HG03103 (cell line): Measurements from ENCODE around the gene MICOS13.

Experiments
- ATAC-seq: cut with Tn5 transposase; IDR thresholded peaks from one replicate; pipeline ENCODE4 v1.9.1; 2021; ENCODE audit warnings: low read depth; ENCODE audit not compliant: unreplicated experiment

MICOS13 gene, protein sequence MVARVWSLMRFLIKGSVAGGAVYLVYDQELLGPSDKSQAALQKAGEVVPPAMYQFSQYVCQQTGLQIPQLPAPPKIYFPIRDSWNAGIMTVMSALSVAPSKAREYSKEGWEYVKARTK

DNA sequence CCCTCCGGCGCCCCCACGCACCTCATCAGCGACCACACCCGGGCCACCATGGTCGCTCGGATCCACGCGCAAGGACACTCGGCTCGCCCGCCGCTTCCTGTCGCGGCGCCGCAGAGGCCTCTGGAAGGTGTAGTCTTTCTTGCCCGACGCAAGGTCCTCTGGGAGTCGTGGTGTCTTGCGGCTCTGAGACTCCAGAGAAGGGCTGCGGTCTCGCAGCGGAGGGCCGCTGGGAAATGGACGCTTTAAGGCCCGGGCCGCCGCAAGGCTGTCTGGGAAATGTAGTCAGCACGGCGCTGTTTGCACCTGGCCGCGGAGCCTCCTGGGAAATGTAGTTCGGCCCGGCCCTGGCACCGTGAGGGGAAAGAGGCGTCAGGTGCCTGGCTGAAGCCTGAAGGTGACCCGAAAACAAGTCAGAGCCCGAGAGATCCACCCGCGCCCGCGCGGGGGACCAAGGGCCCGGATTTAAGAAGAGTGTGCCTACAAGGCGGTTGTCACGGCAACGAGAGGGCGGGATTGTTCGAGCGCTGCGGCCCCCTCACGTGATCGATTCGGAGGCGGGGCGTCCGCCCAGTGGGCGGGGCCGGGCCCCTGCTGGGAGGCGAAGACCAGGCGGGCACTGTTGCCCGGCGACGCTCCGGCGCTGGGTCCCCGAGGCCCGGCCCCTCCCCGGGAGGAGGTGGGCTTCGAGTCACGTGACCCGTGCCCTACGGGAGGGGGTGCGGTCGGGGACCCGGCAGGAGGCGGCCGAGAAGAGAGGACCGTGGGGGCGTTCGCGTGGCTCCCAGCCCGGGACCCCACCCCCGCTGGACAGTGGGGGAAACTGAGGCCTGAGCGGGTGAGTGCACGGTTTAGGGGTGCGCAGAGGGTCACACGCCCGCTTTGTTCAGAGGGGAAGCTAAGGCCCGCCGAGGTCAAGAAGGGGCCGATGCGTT lies at the start of gene MICOS13, which contains the start of gene HSD11B1L:
Gene MICOS13, minus strand, starts transcription at position 80 of the 932 bp plus-strand sequence. Its CDS starts 30 bp downstream, at position 50.
Gene HSD11B1L, plus strand, starts transcription at position 591 of the 932 bp plus-strand sequence. CDS start 3,806 bp downstream, outside the sequence.
- ATAC-seq: peak; percentile 80

DNA sequence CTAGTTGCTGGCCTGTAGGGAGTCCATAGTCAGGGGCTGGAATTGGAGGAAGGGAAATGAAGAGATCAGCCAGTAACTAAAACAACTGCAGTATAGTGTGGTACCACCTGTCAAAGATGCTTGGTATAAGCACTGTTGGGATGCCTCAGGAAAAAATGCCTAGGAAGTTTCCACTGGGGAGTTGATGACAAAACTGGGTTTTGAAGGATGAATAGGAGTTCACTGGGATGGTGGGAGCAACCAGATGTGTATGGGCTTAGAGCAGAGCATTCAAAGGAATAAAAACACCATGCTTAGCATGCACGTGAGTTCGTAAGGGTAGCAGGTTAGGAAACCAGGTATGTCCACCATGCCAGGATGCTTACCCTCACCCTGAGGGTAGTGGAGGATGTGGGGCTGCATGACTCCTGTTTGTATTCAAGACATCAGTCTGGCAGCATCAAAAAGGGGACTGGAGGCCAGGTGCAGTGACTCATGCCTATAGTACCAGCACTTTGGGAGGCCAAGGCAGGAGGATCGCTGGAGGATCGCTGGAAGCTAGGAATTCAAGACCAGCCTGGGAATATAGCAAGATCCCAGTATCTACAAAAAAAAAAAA lies 47.2 kb upstream of the MICOS13 start:
- no peak for ATAC-seq

DNA sequence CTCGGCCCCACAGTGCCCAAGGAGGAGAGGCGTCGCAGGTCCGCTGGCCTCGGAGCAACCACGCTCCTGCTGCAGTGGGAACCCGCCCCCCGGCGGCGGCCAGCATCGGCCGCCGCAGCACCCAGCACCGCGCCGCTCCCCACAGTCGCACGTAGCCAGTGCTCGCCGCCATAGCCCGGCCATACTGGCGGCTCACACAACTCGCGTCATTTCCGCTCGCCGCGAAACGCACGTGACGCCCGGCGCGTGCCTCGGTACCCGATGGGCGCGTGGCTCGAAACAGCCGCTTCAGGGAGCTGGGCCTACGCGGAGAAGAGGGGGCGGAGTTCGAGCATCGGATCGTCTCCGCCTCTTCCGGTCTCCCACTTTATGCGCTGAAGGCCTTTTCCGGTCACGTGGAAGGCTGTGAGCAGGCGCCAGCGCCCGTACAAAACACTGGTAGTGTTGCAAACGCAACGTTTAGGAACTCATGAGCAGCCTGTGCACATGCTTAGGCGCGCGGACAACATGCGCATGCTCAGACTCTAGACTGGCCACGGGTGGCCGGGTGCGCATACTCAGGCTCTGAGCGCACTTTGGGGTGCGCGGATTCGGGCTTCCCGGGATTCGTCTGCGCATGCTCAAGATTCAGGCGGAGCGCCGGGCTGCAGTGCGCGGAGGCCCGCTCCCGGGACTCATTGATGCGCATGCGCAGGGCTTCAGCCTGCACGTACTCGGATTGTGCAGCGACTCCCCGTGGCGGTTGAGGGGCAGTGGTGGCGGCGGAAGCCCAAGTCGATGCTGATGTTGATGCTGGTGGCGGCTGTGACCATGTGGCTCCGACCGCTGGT lies 39.9 kb upstream of the MICOS13 start, which contains the start of the genes CATSPERD and LONP1:
Gene CATSPERD, plus strand, starts transcription at position 677 of the 830 bp plus-strand sequence. Its CDS starts 101 bp downstream, at position 778.
Gene LONP1, minus strand, starts transcription at position 186 of the 830 bp plus-strand sequence. Its CDS starts 14 bp downstream, at position 172.
- peak; percentile 74 for ATAC-seq

DNA sequence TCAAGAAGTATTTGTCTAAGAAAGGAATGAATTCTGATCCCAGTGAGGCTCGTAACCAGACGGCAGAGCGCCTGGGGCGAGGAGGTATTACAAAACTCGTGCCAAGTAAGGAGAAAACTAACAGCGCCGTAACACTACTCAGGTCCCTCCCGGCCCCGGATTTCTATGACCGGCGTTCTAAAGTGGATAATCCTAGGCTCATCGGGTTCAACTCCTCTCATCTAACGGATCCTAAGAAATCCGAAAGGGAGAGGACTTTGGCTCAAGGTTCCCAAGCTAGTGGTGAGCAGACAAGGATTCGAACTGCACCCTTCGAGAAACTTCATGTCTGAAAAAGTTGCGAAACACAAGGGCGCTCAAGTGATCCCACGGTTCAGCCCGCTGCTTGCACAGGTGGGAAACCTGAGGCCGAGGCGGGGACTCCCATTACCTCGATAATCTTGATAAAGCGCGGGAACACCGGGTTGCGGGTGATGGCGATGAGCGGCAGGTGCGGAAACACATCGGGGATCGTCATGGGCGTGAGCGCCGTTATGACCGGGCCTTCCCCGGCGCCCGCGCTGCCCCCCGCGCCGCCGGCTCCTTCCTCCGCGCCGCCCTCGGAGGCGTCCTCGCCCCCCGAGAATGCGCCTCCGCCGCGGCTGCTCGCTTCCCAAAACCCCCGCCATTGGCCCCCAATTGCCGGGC lies 39.1 kb upstream of the MICOS13 start:
- no peak for ATAC-seq

DNA sequence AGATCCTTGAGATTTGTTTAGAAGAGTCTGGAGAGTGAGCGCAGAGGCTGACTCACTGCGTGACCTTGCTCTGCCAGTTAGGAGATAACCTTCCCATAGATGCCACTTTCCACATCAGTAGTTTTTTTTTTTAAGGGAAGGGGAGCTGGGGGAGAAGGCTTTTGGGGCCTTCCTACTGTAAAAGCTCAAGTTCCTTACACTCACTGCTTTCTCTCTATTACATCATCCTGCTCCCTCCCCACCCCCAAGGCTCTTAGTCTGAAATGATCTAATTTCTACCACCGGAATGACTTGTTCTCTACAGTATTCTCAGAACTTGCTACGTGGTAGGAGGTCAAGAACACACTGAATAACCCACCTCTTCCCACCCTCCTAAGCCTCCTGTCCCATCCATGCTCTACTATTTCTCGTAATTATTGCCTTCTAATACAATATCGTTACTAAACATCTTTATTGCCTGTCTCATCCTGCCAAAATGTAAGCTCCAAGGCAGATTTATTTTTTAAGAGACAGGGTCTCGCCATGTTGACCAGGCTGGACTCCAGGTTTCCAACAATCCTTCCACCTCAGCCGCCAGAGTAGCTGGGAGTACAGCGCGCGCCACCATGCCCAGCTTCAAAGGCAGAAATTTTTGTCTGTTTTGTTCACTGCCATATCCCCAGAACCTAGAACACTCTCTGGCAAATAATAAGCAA lies 38.4 kb upstream of the MICOS13 start:
- no peak for ATAC-seq

DNA sequence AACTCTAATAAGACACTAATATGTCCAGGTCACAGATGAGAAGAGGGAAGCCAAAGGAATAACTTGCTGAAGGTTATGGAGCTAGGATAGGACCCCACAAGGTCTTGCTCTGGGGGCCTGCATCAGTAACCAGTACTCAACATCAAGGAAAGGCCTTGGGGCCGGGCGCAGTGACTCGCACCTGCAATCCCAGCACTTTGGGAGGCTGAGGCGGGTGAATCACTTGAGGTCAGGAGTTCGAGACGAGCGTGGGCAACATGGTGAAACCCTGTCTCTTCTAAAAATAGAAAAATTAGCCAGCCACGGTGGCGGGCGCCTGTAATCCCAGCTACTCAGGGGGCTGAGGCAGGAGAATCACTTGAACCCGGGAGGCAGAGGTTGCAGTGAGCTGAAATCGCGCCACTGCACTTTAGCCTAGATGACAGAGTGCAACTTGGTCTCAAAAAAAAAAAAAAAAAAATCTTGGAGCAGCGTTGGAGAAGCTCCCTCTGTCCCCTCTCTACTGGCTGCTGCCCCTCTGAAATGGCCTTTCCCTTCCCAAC lies 37.8 kb upstream of the MICOS13 start:
- no peak for ATAC-seq

DNA sequence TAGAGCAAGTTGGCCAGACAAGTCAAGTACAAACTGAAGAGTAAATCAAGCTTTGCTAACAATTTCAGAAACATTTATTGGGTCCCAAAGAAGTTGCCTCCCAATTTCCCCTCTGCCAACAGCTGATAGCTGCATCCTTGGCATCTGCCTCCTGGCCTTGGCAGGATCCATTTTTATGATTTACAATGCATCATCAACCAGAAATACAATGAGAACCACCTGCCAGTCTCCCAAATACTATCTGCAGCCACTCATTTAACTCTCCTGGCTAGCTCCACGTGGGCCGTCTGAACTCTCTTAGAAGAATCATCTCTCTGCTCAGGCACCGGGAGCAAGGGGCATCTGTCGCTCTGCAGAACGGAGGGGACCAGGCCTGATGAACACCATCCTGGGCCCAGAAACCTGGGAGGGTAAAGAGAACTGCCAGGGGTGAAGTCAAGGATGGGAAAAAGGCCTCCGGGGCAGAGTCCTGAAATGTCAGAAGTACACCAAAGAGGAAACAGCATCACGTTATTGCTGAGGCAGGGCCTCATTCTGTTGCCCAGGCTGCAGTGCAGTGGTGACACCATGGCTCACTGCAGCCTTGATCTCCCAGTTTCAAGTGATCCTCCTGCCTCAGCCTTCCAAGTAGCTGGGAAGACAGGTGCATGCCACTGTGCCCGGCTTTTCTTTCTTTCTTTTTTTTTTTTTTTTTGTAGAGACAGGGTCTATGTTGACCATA lies 37.1 kb upstream of the MICOS13 start:
- ATAC-seq: no peak

DNA sequence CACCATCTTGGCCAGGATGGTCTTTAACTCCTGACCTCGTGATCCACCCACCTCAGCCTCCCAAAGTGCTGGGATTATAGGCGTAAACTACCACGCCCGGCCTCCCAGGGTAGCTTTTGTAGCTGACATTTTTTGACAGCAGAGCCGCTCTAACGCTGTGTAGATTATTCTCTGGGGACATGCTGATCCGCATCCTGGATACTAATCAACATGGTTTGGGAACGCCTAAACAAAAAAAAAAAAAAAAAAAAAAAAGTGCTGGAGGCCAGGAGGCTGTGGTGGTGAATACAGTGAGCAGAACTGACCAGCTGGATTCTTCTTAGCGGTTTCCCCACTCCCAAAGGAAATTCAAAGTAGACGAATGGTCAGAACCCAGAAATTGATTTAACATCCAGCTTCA lies 34.5 kb upstream of the MICOS13 start:
- no peak for ATAC-seq

DNA sequence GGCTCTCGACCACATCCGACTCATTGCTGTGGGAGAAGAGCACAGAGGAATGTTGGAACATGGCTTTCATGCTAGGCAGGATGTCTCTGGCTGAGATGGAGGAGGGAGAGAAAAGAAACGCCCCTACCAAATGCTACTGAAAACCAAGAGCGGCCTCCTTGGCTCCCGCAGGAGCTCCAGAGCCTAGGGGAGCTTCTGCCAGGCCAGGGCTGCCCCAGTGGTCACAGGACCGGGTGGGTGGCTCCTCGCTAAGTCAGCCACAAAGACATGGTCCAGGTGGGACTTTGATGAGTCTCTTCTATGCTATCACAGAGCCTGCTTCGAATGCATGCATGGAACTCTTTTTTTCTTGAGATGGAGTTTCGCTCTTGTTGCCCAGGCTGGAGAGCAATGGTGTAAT lies 32.9 kb upstream of the MICOS13 start:
- no peak for ATAC-seq

DNA sequence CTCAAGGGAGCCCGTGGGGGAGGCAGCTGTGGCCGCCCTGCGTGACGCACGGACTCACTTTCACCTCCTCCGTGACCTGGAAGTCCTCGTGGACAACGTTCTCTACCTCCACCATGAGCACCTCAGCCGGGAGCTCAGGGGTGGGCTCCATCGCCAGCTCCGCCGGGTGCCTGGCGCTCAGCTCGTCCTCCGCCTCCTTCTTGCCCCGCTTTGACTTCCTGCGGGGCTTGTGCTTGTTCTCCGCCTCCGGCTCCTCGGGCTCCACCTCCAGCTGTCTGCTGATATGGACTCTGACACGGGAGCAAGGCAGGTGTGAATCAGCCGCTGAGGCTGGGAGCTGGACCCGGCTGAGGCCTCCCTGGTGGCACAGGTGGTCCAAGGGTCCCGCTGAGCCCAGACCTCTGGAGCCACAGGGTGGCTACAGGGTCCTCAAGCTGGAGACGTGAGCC lies 31.4 kb upstream of the MICOS13 start:
- ATAC-seq: no peak

DNA sequence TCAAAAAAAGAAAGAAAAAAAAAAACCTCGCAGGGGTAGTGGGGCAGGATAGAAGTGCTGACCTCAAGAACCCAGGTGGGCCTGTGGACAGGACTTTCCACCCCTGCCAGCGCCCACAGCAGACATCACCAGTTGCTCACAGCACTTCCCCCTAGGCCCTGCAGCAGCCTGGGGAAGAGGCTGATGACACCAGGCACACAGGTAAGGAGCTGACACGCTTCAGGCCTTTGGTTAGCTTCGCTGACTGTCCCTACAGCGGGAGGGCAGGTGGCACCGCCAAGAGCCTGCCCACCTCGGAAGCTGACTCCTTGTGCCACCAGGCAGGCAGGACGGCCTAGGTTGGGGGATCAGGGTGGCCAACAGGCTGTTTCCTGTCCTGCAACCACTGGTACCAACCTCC lies 30.7 kb upstream of the MICOS13 start:
- no peak for ATAC-seq

DNA sequence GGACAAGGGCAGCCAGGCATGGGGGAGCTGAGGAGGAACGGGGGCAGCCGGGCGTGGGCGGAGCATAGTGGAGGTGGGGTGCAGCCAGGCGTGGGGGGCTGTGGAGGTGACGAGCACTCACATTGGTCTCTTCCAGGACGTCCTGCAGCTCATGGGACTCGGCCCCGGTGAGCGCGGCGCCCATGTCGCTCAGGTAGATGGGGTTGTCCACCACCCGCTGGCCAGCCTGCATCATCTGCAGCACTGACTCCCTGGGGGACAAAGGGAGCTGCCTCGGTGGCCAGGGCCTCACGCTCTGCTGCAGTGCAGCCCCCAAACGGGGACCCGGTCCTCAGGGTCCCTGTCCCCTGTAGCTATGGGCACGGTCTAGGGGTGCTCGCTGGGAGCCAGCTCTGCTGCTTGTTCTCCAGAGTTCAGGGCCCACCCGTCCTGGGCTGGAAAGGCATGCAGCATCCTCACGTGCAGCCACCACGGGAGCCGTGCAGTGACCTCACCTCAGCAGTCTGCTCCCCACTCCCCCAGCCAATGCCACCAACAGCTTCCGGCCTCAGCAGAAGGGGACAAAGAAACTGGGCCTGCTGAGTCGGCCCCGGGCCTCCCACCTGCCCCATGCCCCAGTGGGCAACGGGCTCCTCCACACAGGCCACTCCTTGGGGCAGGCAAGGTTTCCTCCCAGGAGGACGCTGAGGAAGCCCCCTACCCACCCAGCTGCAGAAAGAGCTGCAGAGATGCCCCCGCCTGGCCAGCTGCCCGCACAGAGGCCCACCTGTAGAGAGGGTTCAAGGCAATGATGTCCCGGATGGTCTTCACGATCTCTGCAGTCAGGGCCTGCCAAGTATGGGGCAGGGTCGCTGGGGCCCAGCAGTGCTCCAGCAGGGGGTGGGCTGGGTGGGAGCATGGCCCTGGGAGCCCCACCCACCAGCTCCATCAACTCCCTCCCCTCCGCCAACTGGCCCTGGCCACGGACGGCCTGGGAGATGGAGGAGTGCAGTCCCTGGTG lies 27.6 kb upstream of the MICOS13 start:
- ATAC-seq: no peak

DNA sequence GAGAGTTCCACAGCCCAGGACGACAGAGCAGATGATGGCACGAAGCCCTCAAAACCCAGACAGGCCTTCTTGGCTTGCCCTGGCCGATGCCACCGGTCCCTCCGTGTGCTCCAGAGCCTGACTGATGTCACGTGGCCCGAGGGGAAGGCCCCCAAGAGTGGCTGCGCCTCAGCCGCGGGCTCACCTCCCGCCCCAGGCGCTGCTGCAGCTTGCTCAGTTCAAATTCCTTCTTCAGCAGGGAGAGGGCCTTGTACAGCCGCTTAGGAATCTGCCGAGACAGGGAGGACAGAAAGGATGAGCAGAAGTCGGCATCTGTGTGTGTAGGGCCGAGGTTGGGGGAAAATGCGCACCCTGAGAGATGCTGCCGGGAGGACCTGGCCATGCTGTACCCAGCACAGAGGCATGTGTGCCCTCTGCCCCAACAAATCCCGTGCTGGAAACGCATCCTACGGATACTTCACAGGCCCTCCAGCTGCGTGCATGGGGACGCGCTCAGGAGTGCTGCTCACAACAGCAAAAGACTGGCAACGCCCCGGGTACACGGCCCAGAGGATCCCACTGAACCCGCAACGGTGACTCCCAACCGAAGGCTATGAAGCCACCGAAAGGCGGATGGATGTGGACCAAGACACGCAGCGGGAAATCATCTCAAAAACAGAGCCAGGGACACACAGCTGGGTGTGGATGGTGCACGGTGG lies 26.7 kb upstream of the MICOS13 start:
- ATAC-seq: no peak

DNA sequence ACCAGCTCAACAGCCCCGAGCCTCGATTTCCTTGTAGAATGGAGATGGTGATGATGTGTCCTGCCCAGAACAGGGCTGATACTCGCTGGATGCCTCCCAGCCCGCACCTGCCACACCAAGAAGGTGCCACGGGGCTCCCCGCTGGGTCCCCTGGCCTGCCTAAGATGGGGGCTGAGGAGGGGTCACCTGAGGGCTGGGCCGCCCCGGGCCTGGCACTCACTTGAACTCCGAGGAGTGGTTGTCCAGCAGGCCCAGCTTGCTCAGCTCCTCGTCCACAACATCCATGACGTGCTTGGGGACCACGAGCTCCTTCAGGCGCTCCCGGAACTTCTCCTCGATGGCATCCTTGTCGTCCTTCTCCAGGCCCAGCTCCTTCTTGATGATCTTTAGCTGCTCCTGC lies 25.2 kb upstream of the MICOS13 start:
- ATAC-seq: no peak

DNA sequence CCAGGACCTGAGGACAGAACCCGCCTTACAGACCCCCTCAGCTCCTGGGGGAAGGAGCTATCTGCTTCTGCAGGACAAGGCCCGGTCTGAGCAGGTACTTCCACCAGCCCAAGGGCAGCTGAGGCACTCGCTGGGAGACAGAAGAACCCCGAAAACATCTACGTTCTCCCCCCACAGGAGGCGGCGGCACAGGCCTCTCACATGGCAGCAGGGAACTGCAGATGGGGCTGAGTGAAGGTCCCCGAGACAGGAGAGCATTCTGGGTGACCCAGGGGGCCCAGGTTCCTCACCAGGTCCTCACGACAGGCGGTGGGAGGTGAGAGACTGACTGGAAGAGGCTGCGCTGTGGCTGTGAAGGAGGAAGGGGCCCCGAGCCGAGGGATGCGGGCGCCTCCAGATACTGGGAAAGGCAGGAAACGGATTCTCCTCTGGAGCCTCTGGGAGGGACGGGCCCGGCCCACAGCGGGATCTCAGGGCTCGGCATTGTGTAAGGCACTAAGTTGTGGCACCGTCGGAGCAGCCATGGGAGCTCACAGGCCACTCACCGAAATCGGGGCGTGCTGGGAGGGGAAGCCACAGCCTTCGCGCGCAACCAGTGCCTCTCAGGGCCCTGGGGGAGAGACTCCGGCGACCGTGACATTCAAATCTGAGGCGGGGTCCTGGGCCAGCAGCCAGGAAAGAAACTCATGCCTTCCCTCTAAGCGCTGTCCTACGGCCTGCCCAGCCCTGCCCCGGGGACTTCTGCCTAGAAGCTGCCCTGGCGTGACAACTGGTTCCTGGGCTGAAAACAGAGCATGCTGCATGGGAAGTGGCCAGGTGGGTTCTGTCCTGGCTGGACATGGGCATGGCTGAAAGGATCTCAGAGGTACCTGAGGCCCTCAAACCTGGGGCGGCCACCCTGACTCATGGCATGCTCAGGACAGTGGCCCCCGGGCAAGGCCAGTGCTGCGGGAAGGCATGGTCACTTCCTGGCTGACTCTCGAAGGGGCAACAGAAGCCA lies 23.8 kb upstream of the MICOS13 start:
- ATAC-seq: no peak
